NOMO-1 treated with dmso at 0.1 percent for 144 hours (cell line): ENCODE data around the gene PTPN22.
"Not testable (repeated sequence)": the region's sequence is repeated elsewhere in the genome, so short reads cannot be mapped to it uniquely, and the experiment has no call there.

Experiments
- DNase-seq: peaks from one replicate; lab custom pipeline; 2025; ENCODE audit not compliant: unreplicated experiment; lab: John Stamatoyannopoulos, UW

Gene PTPN22

GRCh38 chr1:113852694-113853093 is 18.8 kb downstream of the PTPN22 start:
- not testable (repeated sequence) for DNase-seq

- DNase-seq: no peak
Measured at GRCh38 chr1:113850127-113850796, 21.2 kb downstream of the PTPN22 start.

- DNase-seq: peak; percentile 19
Measured at GRCh38 chr1:113849072-113849471, 22.4 kb downstream of the PTPN22 start.

GRCh38 chr1:113846391-113847035 is 25.0 kb downstream of the PTPN22 start:
- DNase-seq: no peak

- no peak for DNase-seq
Measured at GRCh38 chr1:113836534-113836933, 35.0 kb downstream of the PTPN22 start.

- DNase-seq: no peak
Measured at GRCh38 chr1:113835686-113836290, 35.7 kb downstream of the PTPN22 start.

GRCh38 chr1:113834716-113835115 is 36.8 kb downstream of the PTPN22 start:
- DNase-seq: no peak

- DNase-seq: no peak
Measured at GRCh38 chr1:113830039-113830438, 41.5 kb downstream of the PTPN22 start.

GRCh38 chr1:113821916-113822315 is 49.6 kb downstream of the PTPN22 start:
- DNase-seq: no peak

GRCh38 chr1:113818578-113818977 is 52.9 kb downstream of the PTPN22 start:
- DNase-seq: no peak

- no peak for DNase-seq
Measured at GRCh38 chr1:113813218-113813617, 58.3 kb downstream of the PTPN22 start.

- no peak for DNase-seq
Measured at GRCh38 chr1:113812661-113813135, 58.8 kb downstream of the PTPN22 start.

- peak; percentile 98 for DNase-seq
Measured at GRCh38 chr1:113811888-113812660, 59.4 kb downstream of the PTPN22 start, which contains the start of gene RSBN1. Gene RSBN1 (minus strand): TSS chr1:113812476. CDS start chr1:113812412, 64 bp downstream.

GRCh38 chr1:113811156-113811887 is 60.2 kb downstream of the PTPN22 start:
- DNase-seq: no peak

GRCh38 chr1:113809670-113810602 is 61.6 kb downstream of the PTPN22 start:
- no peak for DNase-seq

GRCh38 chr1:113808450-113809195 is 62.9 kb downstream of the PTPN22 start:
- DNase-seq: no peak

GRCh38 chr1:113805639-113806038 is 65.9 kb downstream of the PTPN22 start:
- no peak for DNase-seq

- DNase-seq: no peak
Measured at GRCh38 chr1:113805256-113805531, 66.3 kb downstream of the PTPN22 start.
